ENCODE results near the gene WDR74. TPM values are rescaled to one million over a fixed set of nuclear protein-coding genes. Genes with fewer than 3 reads are reported as not detected.

Gene WDR74
- total and polyA plus RNA-seq, 9 of the 15 experiments (the other 6 are each of a cell fraction or from before 2014, with no cell fraction given) = 32.7 to 210 (median 114) TPM

Small RNA genes within 50 kb of the gene (microRNA-seq; reads per million reads assigned to microRNA genes)
- 0.36 reads per million for gene MIR6514 (ENCODE audit: borderline microRNAs expressed)
- not detected for gene MIR6748 (ENCODE audit: borderline microRNAs expressed)

Small RNA genes within 50 kb of the gene (small RNA-seq; reads per million reads assigned to genes)
- gene MIR6514 (0.18 reads per million), gene RF00099 (not detected), gene RNU6-118P (not detected), gene SNORD22 (not detected), gene SNORD26 (not detected), gene SNORD27 (not detected), gene SNORD28 (not detected), gene SNORD30 (4,482 reads per million, percentile 100 among the genes with 10 or more reads in this experiment)

Other genes starting within 250 kb of the WDR74 start
Only the 7 nearest of the 29 such genes appear.
- gene TAF6L, start 68.2 kb downstream of the WDR74 start, total RNA-seq (2014; rRNA removed) = 29.0 and 31.4 TPM in 2 replicates
- 8.1 and 12.6 TPM in 2 replicates for gene TAF6L, start 68.2 kb downstream of the WDR74 start, total RNA-seq (2014; rRNA removed; fragmentation: Illumina TruSeq; extraction: Trizol)
- 20.8 and 24.1 TPM in 2 replicates for gene TAF6L, start 68.2 kb downstream of the WDR74 start, total RNA-seq (2015; rRNA removed; fragmentation: Illumina TruSeq; extraction: Trizol)
- 27.2 and 28.5 TPM in 2 replicates for gene TAF6L, start 68.2 kb downstream of the WDR74 start, total RNA-seq (2021)
- 21.6 and 28.5 TPM in 2 replicates for gene TAF6L, start 68.2 kb downstream of the WDR74 start, polyA plus RNA-seq (2011; rRNA removed)
- gene TAF6L, start 68.2 kb downstream of the WDR74 start, polyA plus RNA-seq (2014; fragmentation: Illumina TruSeq; extraction: Trizol) = 15.4 and 23.0 TPM in 2 replicates
- under 1 TPM; 0.04 to 0.25 TPM for gene TAF6L, start 68.2 kb downstream of the WDR74 start, polyA plus RNA-seq (2014; fragmentation: Nextera tagmentation; extraction: Ambion mirVana)
- 45.5 and 48.0 TPM in 2 replicates for gene TAF6L, start 68.2 kb downstream of the WDR74 start, polyA plus RNA-seq (2014; rRNA removed)
- gene TMEM179B, start 52.2 kb downstream of the WDR74 start, total RNA-seq (2014; rRNA removed) = 30.7 and 60.1 TPM in 2 replicates
- gene TMEM179B, start 52.2 kb downstream of the WDR74 start, total RNA-seq (2014; rRNA removed; fragmentation: Illumina TruSeq; extraction: Trizol) = 28.0 and 32.0 TPM in 2 replicates
- gene TMEM179B, start 52.2 kb downstream of the WDR74 start, total RNA-seq (2015; rRNA removed; fragmentation: Illumina TruSeq; extraction: Trizol) = 35.3 and 37.6 TPM in 2 replicates
- 37.0 and 38.1 TPM in 2 replicates for gene TMEM179B, start 52.2 kb downstream of the WDR74 start, total RNA-seq (2021)
- 27.7 and 35.1 TPM in 2 replicates for gene TMEM179B, start 52.2 kb downstream of the WDR74 start, polyA plus RNA-seq (2011; rRNA removed)
- 52.6 and 53.6 TPM in 2 replicates for gene TMEM179B, start 52.2 kb downstream of the WDR74 start, polyA plus RNA-seq (2014; fragmentation: Illumina TruSeq; extraction: Trizol)
- gene TMEM179B, start 52.2 kb downstream of the WDR74 start, polyA plus RNA-seq (2014; fragmentation: Nextera tagmentation; extraction: Ambion mirVana) = 100 to 1,000 TPM in 1 of 2 experiments, 10 to 100 TPM in 1; 88.6 to 105 TPM
- 32.2 and 34.5 TPM in 2 replicates for gene TMEM179B, start 52.2 kb downstream of the WDR74 start, polyA plus RNA-seq (2014; rRNA removed)
- 27.4 and 34.5 TPM in 2 replicates for gene TMEM223, start 47.6 kb downstream of the WDR74 start, total RNA-seq (2014; rRNA removed)
- 14.3 and 14.7 TPM in 2 replicates for gene TMEM223, start 47.6 kb downstream of the WDR74 start, total RNA-seq (2014; rRNA removed; fragmentation: Illumina TruSeq; extraction: Trizol)
- gene TMEM223, start 47.6 kb downstream of the WDR74 start, total RNA-seq (2015; rRNA removed; fragmentation: Illumina TruSeq; extraction: Trizol) = 22.4 and 22.5 TPM in 2 replicates
- gene TMEM223, start 47.6 kb downstream of the WDR74 start, total RNA-seq (2021) = 19.6 and 21.2 TPM in 2 replicates
- gene TMEM223, start 47.6 kb downstream of the WDR74 start, polyA plus RNA-seq (2011; rRNA removed) = 19.0 and 20.1 TPM in 2 replicates
- 14.6 and 16.0 TPM in 2 replicates for gene TMEM223, start 47.6 kb downstream of the WDR74 start, polyA plus RNA-seq (2014; fragmentation: Illumina TruSeq; extraction: Trizol)
- gene TMEM223, start 47.6 kb downstream of the WDR74 start, polyA plus RNA-seq (2014; fragmentation: Nextera tagmentation; extraction: Ambion mirVana) = 10 to 100 TPM in 1 of 2 experiments, 1 to 10 TPM in 1; 5.9 to 15.2 TPM
- 30.7 and 37.2 TPM in 2 replicates for gene TMEM223, start 47.6 kb downstream of the WDR74 start, polyA plus RNA-seq (2014; rRNA removed)
- 24.4 and 36.9 TPM in 2 replicates for gene NXF1, start 34.1 kb downstream of the WDR74 start, total RNA-seq (2014; rRNA removed)
- gene NXF1, start 34.1 kb downstream of the WDR74 start, total RNA-seq (2014; rRNA removed; fragmentation: Illumina TruSeq; extraction: Trizol) = 24.0 and 28.5 TPM in 2 replicates
- 35.3 and 35.8 TPM in 2 replicates for gene NXF1, start 34.1 kb downstream of the WDR74 start, total RNA-seq (2015; rRNA removed; fragmentation: Illumina TruSeq; extraction: Trizol)
- 60.2 and 64.7 TPM in 2 replicates for gene NXF1, start 34.1 kb downstream of the WDR74 start, total RNA-seq (2021)
- gene NXF1, start 34.1 kb downstream of the WDR74 start, polyA plus RNA-seq (2011; rRNA removed) = 18.1 and 26.3 TPM in 2 replicates
- gene NXF1, start 34.1 kb downstream of the WDR74 start, polyA plus RNA-seq (2014; fragmentation: Illumina TruSeq; extraction: Trizol) = 86.9 and 98.3 TPM in 2 replicates
- 10 to 100 TPM; 26.8 to 68.8 TPM for gene NXF1, start 34.1 kb downstream of the WDR74 start, polyA plus RNA-seq (2014; fragmentation: Nextera tagmentation; extraction: Ambion mirVana)
- gene NXF1, start 34.1 kb downstream of the WDR74 start, polyA plus RNA-seq (2014; rRNA removed) = 34.4 and 41.1 TPM in 2 replicates
- gene STX5, start 7.5 kb downstream of the WDR74 start, total RNA-seq (2014; rRNA removed) = 24.3 and 28.3 TPM in 2 replicates
- 17.2 and 17.4 TPM in 2 replicates for gene STX5, start 7.5 kb downstream of the WDR74 start, total RNA-seq (2014; rRNA removed; fragmentation: Illumina TruSeq; extraction: Trizol)
- 19.4 TPM in 2 replicates for gene STX5, start 7.5 kb downstream of the WDR74 start, total RNA-seq (2015; rRNA removed; fragmentation: Illumina TruSeq; extraction: Trizol)
- gene STX5, start 7.5 kb downstream of the WDR74 start, total RNA-seq (2021) = 24.8 and 26.9 TPM in 2 replicates
- gene STX5, start 7.5 kb downstream of the WDR74 start, polyA plus RNA-seq (2011; rRNA removed) = 28.6 and 34.5 TPM in 2 replicates
- 27.8 TPM in 2 replicates for gene STX5, start 7.5 kb downstream of the WDR74 start, polyA plus RNA-seq (2014; fragmentation: Illumina TruSeq; extraction: Trizol)
- 1 to 10 TPM; 2.8 to 3.6 TPM for gene STX5, start 7.5 kb downstream of the WDR74 start, polyA plus RNA-seq (2014; fragmentation: Nextera tagmentation; extraction: Ambion mirVana)
- 23.7 and 27.7 TPM in 2 replicates for gene STX5, start 7.5 kb downstream of the WDR74 start, polyA plus RNA-seq (2014; rRNA removed)
- not detected in 2 replicates for gene TEX54, start 6.7 kb downstream of the WDR74 start, total RNA-seq (2014; rRNA removed)
- gene TEX54, start 6.7 kb downstream of the WDR74 start, total RNA-seq (2014; rRNA removed; fragmentation: Illumina TruSeq; extraction: Trizol) = not detected in 2 replicates
- gene TEX54, start 6.7 kb downstream of the WDR74 start, total RNA-seq (2015; rRNA removed; fragmentation: Illumina TruSeq; extraction: Trizol) = not detected in 2 replicates
- not detected in 2 replicates for gene TEX54, start 6.7 kb downstream of the WDR74 start, total RNA-seq (2021)
- gene TEX54, start 6.7 kb downstream of the WDR74 start, polyA plus RNA-seq (2011; rRNA removed) = not detected in 2 replicates
- gene TEX54, start 6.7 kb downstream of the WDR74 start, polyA plus RNA-seq (2014; fragmentation: Illumina TruSeq; extraction: Trizol) = not detected in 2 replicates
- not detected for gene TEX54, start 6.7 kb downstream of the WDR74 start, polyA plus RNA-seq (2014; fragmentation: Nextera tagmentation; extraction: Ambion mirVana)
- gene TEX54, start 6.7 kb downstream of the WDR74 start, polyA plus RNA-seq (2014; rRNA removed) = not detected in 2 replicates
- gene SLC3A2, start 41.3 kb upstream of the WDR74 start, total RNA-seq (2014; rRNA removed) = 245 and 289 TPM in 2 replicates
- gene SLC3A2, start 41.3 kb upstream of the WDR74 start, total RNA-seq (2014; rRNA removed; fragmentation: Illumina TruSeq; extraction: Trizol) = 214 and 276 TPM in 2 replicates
- 120 and 132 TPM in 2 replicates for gene SLC3A2, start 41.3 kb upstream of the WDR74 start, total RNA-seq (2015; rRNA removed; fragmentation: Illumina TruSeq; extraction: Trizol)
- gene SLC3A2, start 41.3 kb upstream of the WDR74 start, total RNA-seq (2021) = 255 and 276 TPM in 2 replicates
- gene SLC3A2, start 41.3 kb upstream of the WDR74 start, polyA plus RNA-seq (2011; rRNA removed) = 282 and 323 TPM in 2 replicates
- 183 and 221 TPM in 2 replicates for gene SLC3A2, start 41.3 kb upstream of the WDR74 start, polyA plus RNA-seq (2014; fragmentation: Illumina TruSeq; extraction: Trizol)
- 10 to 100 TPM; 20.0 to 39.7 TPM for gene SLC3A2, start 41.3 kb upstream of the WDR74 start, polyA plus RNA-seq (2014; fragmentation: Nextera tagmentation; extraction: Ambion mirVana)
- gene SLC3A2, start 41.3 kb upstream of the WDR74 start, polyA plus RNA-seq (2014; rRNA removed) = 254 and 296 TPM in 2 replicates

Measured in K562 (cell line).